ENCODE measurements around the gene MAGEA9B. TPM values are rescaled to one million over a fixed set of nuclear protein-coding genes. Genes with fewer than 3 reads are reported as not detected.
"Not testable (repeated sequence)": the region's sequence is repeated elsewhere in the genome, so short reads cannot be mapped to it uniquely, and the experiment has no call there.

MAGEA9B gene
- total RNA-seq, 2 experiments from 2014 or later, result not detected

DNA sequence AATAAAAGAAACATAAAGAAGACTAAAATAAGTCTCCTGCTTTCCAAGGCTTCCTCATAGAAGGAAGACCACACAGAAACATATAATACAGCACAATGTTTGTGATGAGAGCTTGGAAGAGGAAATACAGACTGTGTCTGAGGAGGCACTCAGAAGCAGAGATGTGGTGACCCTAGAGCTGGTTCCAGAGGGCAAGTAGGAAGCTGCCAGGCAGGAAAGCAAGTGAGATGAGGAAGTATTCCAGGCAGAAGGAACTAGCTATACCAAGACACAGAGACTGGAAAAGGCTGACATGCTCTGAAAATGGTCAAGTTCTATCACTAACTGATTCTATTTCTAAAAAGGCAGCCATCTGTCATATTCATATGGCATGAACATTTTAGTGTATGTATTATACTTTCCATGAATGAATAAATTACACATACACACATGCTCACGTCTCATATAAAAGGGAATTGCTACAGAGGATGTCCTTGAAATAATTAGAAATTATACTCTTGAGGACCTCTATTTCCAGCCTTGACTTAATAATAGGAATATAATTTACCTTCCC lies 24.4 kb upstream of the MAGEA9B start:
- Histone ChIP-seq H3K4me1 (ENCODE audit: insufficient read depth, low read length, poor library complexity, severe bottlenecking) (no peaks in the 10 kb centered on the region), H3K4me3 (ENCODE audit: low read depth, low read length, poor library complexity, severe bottlenecking) (no peak overlapping the region), H3K9me2 (ENCODE audit: insufficient read depth, low read length) (no peaks in the 10 kb centered on the region), H3K79me2 (ENCODE audit: insufficient read depth, low read depth, low read length) (no peaks in the 10 kb centered on the region), H2AFZ (ENCODE audit: low read length) (no peak overlapping the region), H3K36me3 (ENCODE audit: insufficient read depth, low read length) (no peaks in the 10 kb centered on the region), H3K9me3 (ENCODE audit: low read length) (no peaks in the 10 kb centered on the region), H4K20me1 (ENCODE audit: insufficient read depth, low read length) (no peaks in the 10 kb centered on the region), H3K4me2 (ENCODE audit: low read length) (no peak overlapping the region), H3K27ac (ENCODE audit: low read depth, low read length, poor library complexity, severe bottlenecking) (no peak overlapping the region)
- intact Hi-C loops (cut with micrococcal nuclease; ENCODE audit: unreplicated experiment), result no loop called here
- no peak for DNase-seq (ENCODE audit: low spot score)
- CTCF ChIA-PET (ENCODE audit: unreplicated experiment), result no interaction called here
- no TSS peak for BruUV-seq (replicated peaks)
- TF ChIP-seq EZH2phosphoT487 (IDR thresholded peaks at IDR 0.05; ENCODE audit: borderline replicate concordance, low read depth, low read length), result no peak
- TF ChIP-seq, protein P1, sequence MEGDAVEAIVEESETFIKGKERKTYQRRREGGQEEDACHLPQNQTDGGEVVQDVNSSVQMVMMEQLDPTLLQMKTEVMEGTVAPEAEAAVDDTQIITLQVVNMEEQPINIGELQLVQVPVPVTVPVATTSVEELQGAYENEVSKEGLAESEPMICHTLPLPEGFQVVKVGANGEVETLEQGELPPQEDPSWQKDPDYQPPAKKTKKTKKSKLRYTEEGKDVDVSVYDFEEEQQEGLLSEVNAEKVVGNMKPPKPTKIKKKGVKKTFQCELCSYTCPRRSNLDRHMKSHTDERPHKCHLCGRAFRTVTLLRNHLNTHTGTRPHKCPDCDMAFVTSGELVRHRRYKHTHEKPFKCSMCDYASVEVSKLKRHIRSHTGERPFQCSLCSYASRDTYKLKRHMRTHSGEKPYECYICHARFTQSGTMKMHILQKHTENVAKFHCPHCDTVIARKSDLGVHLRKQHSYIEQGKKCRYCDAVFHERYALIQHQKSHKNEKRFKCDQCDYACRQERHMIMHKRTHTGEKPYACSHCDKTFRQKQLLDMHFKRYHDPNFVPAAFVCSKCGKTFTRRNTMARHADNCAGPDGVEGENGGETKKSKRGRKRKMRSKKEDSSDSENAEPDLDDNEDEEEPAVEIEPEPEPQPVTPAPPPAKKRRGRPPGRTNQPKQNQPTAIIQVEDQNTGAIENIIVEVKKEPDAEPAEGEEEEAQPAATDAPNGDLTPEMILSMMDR (conservative IDR thresholded peaks at IDR 0.05; ENCODE audit: low read length), result no peak
- POLR2A ChIA-PET, result no interaction called here

DNA sequence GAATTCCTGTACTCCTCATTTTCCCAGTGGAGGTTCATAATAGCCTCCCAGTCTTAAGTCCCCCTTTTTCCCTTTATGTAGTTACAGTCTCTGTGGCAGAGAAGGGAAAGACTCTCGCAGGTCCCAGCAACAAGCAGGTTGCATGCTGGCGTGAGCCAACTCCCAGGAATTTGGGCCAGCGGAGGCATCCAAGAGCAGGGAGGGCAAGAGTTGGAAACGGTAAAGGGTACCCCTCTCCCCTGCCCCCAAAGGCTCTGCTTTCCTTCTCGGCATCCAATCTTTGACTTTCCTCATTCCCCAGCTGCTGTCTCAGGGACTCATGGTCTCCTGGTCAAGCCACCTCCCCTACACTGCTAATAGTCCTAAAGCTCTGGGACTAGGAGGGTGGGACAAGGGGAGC lies 23.3 kb upstream of the MAGEA9B start:
- intact Hi-C loops (cut with micrococcal nuclease; ENCODE audit: unreplicated experiment), result no loop called here
- Histone ChIP-seq H4K20me1 (ENCODE audit: insufficient read depth, low read length) (no peaks in the 10 kb centered on the region), H3K36me3 (ENCODE audit: insufficient read depth, low read length) (no peaks in the 10 kb centered on the region), H3K4me3 (ENCODE audit: low read depth, low read length, poor library complexity, severe bottlenecking) (no peak overlapping the region), H3K9me2 (ENCODE audit: insufficient read depth, low read length) (no peaks in the 10 kb centered on the region), H3K9me3 (ENCODE audit: low read length) (no peaks in the 10 kb centered on the region), H3K79me2 (ENCODE audit: insufficient read depth, low read depth, low read length) (no peaks in the 10 kb centered on the region), H3K4me2 (ENCODE audit: low read length) (no peak overlapping the region), H3K4me1 (ENCODE audit: insufficient read depth, low read length, poor library complexity, severe bottlenecking) (no peaks in the 10 kb centered on the region), H2AFZ (ENCODE audit: low read length) (no peak overlapping the region), H3K27ac (ENCODE audit: low read depth, low read length, poor library complexity, severe bottlenecking) (no peak overlapping the region)
- DNase-seq (ENCODE audit: low spot score), result no peak
- ChIA-PET CTCF (ENCODE audit: unreplicated experiment) (no interaction called here), POLR2A (no interaction called here)
- BruUV-seq (replicated peaks), result no TSS peak
- TF ChIP-seq, protein P1 (conservative IDR thresholded peaks at IDR 0.05; ENCODE audit: low read length), result no peak
- TF ChIP-seq EZH2phosphoT487 (IDR thresholded peaks at IDR 0.05; ENCODE audit: borderline replicate concordance, low read depth, low read length), result no peak

DNA sequence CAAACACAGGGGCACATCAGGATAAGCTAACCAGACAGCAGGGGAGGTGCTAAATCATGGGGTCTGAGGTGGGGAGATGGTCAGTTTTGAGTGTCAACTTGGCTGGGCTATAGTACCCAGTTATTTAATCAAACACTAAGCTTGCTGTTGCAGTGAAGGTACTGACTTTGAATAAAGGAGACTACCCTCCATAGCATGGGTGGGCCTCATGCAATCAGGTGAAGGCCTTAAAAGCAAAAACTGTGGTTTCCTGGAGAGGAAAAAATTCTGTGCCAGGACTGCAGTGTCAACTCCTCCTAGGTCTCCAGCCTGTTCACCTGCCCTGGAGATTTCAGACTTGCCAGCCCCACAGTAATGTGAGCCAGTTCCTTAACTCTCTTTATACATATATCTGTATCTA lies 20.4 kb upstream of the MAGEA9B start:
- Histone ChIP-seq H3K4me2 (ENCODE audit: low read length) (no peak overlapping the region), H3K9me3 (ENCODE audit: low read length) (no peaks in the 10 kb centered on the region), H3K4me3 (ENCODE audit: low read depth, low read length, poor library complexity, severe bottlenecking) (no peak overlapping the region), H4K20me1 (ENCODE audit: insufficient read depth, low read length) (no peaks in the 10 kb centered on the region), H2AFZ (ENCODE audit: low read length) (no peak overlapping the region), H3K9me2 (ENCODE audit: insufficient read depth, low read length) (no peaks in the 10 kb centered on the region), H3K79me2 (ENCODE audit: insufficient read depth, low read depth, low read length) (no peaks in the 10 kb centered on the region), H3K27ac (ENCODE audit: low read depth, low read length, poor library complexity, severe bottlenecking) (no peak overlapping the region), H3K4me1 (ENCODE audit: insufficient read depth, low read length, poor library complexity, severe bottlenecking) (no peaks in the 10 kb centered on the region), H3K36me3 (ENCODE audit: insufficient read depth, low read length) (no peaks in the 10 kb centered on the region)
- ChIA-PET CTCF (ENCODE audit: unreplicated experiment) (no interaction called here), POLR2A (no interaction called here)
- TF ChIP-seq, protein P1 (conservative IDR thresholded peaks at IDR 0.05; ENCODE audit: low read length), result no peak
- no peak for TF ChIP-seq EZH2phosphoT487 (IDR thresholded peaks at IDR 0.05; ENCODE audit: borderline replicate concordance, low read depth, low read length)
- no TSS peak for BruUV-seq (replicated peaks)
- DNase-seq (ENCODE audit: low spot score), result no peak
- intact Hi-C loops (cut with micrococcal nuclease; ENCODE audit: unreplicated experiment), result no loop called here

DNA sequence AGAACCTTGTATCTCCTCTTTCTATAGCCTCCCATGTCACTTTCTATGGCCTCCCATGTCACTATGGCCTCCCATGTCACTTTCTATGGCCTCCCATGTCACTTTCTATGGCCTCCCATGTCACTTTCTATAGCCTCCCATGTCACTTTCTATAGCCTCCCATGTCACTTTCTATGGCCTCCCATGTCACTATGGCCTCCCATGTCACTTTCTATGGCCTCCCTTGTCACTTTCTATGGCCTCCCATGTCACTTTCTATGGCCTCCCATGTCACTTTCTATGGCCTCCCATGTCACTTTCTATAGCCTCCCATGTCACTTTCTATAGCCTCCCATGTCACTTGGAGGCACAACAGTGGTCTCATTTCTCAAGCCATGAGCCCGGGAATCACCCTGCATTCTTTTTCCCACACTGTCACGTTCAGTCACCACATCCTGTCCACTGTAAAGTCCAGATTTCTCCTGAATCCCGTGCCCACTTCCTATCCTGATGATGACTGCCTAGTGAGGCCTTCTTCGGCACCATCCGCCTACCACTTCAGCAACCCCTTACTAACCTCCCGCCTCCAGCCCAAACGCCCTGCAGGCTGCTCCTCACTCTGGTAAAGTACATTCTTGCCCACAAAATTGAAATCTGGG lies 18.1 kb upstream of the MAGEA9B start:
- BruUV-seq (replicated peaks); H4K20me1 ChIP-seq (ENCODE audit: insufficient read depth, low read length); intact Hi-C loops (cut with micrococcal nuclease; ENCODE audit: unreplicated experiment); CTCF ChIA-PET (ENCODE audit: unreplicated experiment); H2AFZ ChIP-seq (ENCODE audit: low read length); DNase-seq (ENCODE audit: low spot score); H3K36me3 ChIP-seq (ENCODE audit: insufficient read depth, low read length); H3K79me2 ChIP-seq (ENCODE audit: insufficient read depth, low read depth, low read length); H3K27ac ChIP-seq (ENCODE audit: low read depth, low read length, poor library complexity, severe bottlenecking); H3K4me2 ChIP-seq (ENCODE audit: low read length); H3K9me2 ChIP-seq (ENCODE audit: insufficient read depth, low read length); H3K9me3 ChIP-seq (ENCODE audit: low read length); H3K4me1 ChIP-seq (ENCODE audit: insufficient read depth, low read length, poor library complexity, severe bottlenecking); POLR2A ChIA-PET; H3K4me3 ChIP-seq (ENCODE audit: low read depth, low read length, poor library complexity, severe bottlenecking): not testable (repeated sequence)

Measured in OCI-LY7 (cell line).